ENCODE measurements around the gene GTF3C1.

The GTF3C1 gene

DNA sequence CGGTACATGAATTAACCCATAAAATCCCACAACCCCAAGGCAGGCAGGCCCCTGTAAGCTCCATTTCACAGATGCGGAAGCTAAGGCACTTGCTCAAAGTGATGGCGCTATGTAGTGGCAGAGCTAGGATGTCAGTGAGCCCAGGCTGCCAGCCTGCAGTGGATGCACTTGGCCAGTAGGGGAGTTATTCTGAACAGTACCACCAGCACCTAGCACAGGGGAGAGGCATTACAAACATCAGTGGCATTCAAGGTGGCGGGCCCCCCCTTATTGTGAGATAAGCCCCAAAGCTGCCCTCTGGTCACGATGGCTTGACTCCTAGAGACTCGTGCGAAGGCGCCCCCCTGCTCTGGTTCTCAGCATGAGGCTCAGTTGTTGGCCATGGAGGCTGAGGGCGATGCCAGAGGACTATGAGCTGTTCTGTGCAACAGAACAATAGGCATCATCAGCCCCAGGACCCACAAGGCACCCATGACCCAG is 33.8 kb downstream of the GTF3C1 start:
- peak; percentile 24 for DNase-seq (ENCODE audit: low read depth)
- H3K4me3 ChIP-seq (ENCODE audit: low read depth, low read length) = no peak overlapping the region
- TF ChIP-seq MYC (IDR thresholded peaks at IDR 0.05; ENCODE audit: low read depth, low read length) (no peak), POLR2A (IDR thresholded peaks at IDR 0.05; ENCODE audit: extremely low read depth, insufficient read length) (no peak)
- TF ChIP-seq, protein P1, sequence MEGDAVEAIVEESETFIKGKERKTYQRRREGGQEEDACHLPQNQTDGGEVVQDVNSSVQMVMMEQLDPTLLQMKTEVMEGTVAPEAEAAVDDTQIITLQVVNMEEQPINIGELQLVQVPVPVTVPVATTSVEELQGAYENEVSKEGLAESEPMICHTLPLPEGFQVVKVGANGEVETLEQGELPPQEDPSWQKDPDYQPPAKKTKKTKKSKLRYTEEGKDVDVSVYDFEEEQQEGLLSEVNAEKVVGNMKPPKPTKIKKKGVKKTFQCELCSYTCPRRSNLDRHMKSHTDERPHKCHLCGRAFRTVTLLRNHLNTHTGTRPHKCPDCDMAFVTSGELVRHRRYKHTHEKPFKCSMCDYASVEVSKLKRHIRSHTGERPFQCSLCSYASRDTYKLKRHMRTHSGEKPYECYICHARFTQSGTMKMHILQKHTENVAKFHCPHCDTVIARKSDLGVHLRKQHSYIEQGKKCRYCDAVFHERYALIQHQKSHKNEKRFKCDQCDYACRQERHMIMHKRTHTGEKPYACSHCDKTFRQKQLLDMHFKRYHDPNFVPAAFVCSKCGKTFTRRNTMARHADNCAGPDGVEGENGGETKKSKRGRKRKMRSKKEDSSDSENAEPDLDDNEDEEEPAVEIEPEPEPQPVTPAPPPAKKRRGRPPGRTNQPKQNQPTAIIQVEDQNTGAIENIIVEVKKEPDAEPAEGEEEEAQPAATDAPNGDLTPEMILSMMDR (IDR thresholded peaks at IDR 0.05; ENCODE audit: low read depth, low read length) = peak; percentile 66

DNA sequence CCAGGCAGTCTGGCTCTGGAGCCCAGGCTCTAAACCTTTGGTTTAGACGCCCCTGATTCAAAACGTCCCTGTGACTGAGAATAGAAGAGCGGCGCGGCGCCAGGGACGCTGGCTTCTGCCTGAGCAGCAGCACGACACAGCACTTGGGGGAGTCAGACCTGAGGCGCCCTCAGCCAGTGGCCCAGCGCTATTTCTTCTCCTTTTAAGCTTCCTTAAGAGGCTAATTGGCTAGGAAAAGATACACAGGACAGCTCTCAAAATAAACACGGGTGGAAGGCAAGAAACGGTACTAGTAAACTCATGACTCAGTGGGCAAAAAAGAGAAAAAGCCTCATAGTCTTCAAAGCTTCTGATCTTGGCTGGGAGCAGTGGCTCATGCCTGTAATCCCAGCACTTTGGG is 34.9 kb downstream of the GTF3C1 start:
- H3K4me3 ChIP-seq (ENCODE audit: low read depth, low read length) = no peak overlapping the region
- TF ChIP-seq MYC (IDR thresholded peaks at IDR 0.05; ENCODE audit: low read depth, low read length) = no peak
- TF ChIP-seq, protein P2, sequence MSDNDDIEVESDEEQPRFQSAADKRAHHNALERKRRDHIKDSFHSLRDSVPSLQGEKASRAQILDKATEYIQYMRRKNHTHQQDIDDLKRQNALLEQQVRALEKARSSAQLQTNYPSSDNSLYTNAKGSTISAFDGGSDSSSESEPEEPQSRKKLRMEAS (IDR thresholded peaks at IDR 0.05; ENCODE audit: low read depth, low read length) = no peak
- TF ChIP-seq, protein P1 (IDR thresholded peaks at IDR 0.05; ENCODE audit: low read depth, low read length) = no peak
- TF ChIP-seq POLR2A (IDR thresholded peaks at IDR 0.05; ENCODE audit: extremely low read depth, insufficient read length) = no peak
- no peak for DNase-seq (ENCODE audit: low read depth)

DNA sequence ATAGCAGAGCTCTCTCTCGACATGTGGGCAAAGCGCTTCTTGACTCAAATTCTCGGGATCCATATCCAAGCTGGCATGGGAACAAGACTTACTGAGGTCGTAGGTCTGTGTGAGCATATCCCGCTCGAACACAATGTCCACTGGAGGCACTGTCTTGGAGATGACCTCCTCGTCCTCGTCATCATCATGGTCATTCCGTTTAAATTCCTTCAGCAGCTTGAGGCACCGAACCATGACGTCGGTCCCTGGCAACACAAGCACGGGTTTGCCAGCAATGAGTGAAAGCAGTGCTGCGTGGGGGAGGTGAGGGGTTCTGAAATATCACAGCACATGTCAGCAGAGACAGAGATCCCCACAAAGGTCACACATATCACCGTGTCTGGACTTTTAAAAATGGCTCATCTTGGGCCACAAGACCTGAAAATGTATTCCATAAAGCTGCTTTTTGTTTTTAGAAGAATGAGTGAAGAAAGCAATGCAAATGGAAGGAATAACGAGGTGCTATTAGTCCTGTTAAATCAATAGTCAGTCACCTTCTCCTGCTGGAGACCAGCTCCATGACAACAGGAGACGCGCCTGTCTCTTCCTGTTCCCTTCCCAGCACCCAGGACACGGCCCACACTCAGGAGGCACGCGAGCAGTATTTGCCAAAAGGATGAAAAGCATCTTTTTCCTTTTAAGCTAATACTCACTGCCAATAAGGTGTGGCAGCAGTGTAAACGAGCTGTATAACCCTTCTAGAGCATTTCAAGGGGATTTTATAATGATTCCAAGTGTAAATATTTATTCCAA is 37.9 kb downstream of the GTF3C1 start:
- DNase-seq (ENCODE audit: low read depth) = no peak
- TF ChIP-seq MYC (IDR thresholded peaks at IDR 0.05; ENCODE audit: low read depth, low read length) (no peak), POLR2A (IDR thresholded peaks at IDR 0.05; ENCODE audit: extremely low read depth, insufficient read length) (no peak)
- TF ChIP-seq, protein P1 (IDR thresholded peaks at IDR 0.05; ENCODE audit: low read depth, low read length) = no peak
- no peak overlapping the region for H3K4me3 ChIP-seq (ENCODE audit: low read depth, low read length)

DNA sequence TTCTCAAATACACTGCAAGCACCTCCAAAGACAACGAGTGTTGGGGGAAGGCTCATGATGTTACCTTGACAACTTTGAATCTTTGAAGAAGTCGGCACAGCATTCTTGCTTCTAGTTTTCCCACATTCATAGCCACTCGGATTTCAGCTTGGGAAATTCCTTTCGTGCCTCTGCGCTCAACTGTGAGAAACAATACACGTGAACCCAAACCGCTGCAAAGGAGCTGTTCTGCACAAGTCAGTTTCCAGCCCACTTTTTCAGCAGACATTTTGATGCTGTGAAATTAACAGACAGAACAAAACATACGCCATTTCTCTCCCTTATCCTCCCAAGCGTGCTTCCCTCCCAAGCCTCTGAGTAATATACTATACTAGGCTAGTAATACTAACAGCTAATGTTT is 41.2 kb downstream of the GTF3C1 start:
- TF ChIP-seq, protein P1 (IDR thresholded peaks at IDR 0.05; ENCODE audit: low read depth, low read length) = no peak
- no peak for TF ChIP-seq POLR2A (IDR thresholded peaks at IDR 0.05; ENCODE audit: extremely low read depth, insufficient read length)
- TF ChIP-seq, protein P2 (IDR thresholded peaks at IDR 0.05; ENCODE audit: low read depth, low read length) = no peak
- TF ChIP-seq MYC (IDR thresholded peaks at IDR 0.05; ENCODE audit: low read depth, low read length) = no peak
- no peak for DNase-seq (ENCODE audit: low read depth)
- H3K4me3 ChIP-seq (ENCODE audit: low read depth, low read length) = no peak overlapping the region

DNA sequence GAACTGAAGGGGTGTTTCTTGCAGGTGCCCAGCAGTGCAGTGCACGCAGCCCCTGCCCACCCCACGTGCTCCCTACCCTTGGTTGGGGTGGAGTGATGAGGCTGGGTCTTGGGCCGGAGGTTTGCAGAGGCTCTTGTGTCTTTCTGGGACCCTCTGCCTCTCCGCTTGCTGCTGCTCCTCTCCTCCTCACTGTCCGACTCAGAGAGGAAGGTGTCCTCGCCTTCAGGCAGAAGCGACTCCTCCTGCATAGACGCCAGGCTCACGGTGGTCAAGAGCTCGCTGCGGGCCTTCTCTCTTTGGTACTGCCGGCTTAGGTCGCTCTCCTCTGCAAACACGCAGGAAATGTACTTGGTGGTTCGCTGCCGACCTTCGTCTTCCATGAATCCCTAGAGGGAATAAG is 42.9 kb downstream of the GTF3C1 start:
- TF ChIP-seq, protein P2 (IDR thresholded peaks at IDR 0.05; ENCODE audit: low read depth, low read length) = no peak
- TF ChIP-seq POLR2A (IDR thresholded peaks at IDR 0.05; ENCODE audit: extremely low read depth, insufficient read length) (no peak), MYC (IDR thresholded peaks at IDR 0.05; ENCODE audit: low read depth, low read length) (no peak)
- TF ChIP-seq, protein P1 (IDR thresholded peaks at IDR 0.05; ENCODE audit: low read depth, low read length) = no peak
- no peak overlapping the region for H3K4me3 ChIP-seq (ENCODE audit: low read depth, low read length)
- no peak for DNase-seq (ENCODE audit: low read depth)

Data from NB4 (cell line).